PC-9 (cell line): Measurements from ENCODE around the gene SPRY2.

Experiments
- CTCF ChIP-seq: fragments of 200-600 bp; sonication (generic); conservative IDR thresholded peaks from 2 replicates; pipeline ENCODE4 v1.6.1; 2017; ENCODE audit warnings: mixed run types, antibody characterized with exemption, mild to moderate bottlenecking, moderate library complexity
- EZH2 ChIP-seq: fragments of 200-600 bp; sonication (generic); IDR thresholded peaks from 2 replicates; pipeline ENCODE4 v1.8.0; 2017; ENCODE audit warnings: antibody characterized with exemption, low read depth

GRCh38 chr13:80388506-80388905 lies 47.6 kb upstream of the SPRY2 start:
- TF ChIP-seq CTCF (no peak), EZH2 (no peak)
